ENCODE measurements around the gene ASIP.
"Not testable (repeated sequence)": the region's sequence is repeated elsewhere in the genome, so short reads cannot be mapped to it uniquely, and the experiment has no call there.

The ASIP gene, protein sequence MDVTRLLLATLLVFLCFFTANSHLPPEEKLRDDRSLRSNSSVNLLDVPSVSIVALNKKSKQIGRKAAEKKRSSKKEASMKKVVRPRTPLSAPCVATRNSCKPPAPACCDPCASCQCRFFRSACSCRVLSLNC

GRCh38 chr20:34240693-34241615 lies at the start of gene ASIP:
Gene ASIP, plus strand, starts transcription at chr20:34241423. Its CDS starts 18,952 bp downstream, at chr20:34260375.
- no peak for DNase-seq

GRCh38 chr20:34193051-34193450 lies 48.2 kb upstream of the ASIP start:
- DNase-seq = no peak

DNA sequence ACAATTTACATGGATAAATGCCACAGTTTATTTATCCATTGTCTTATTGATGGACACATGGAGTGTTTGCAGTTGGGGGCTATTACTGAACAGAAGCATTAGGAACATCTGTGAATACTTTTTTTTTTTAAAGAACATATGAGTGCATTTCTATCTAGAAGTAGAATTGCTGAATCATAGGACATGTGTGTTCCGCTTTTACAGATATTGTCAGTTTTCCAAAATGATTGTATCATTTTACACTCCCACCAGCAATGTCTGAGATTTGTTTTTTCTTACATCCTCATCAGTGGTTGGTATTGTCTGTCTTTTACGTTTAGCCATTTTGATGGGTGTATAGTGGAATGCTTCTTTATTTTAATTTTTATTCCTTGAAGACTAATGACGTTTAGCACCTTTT lies 42.0 kb upstream of the ASIP start:
- no peak for DNase-seq

DNA sequence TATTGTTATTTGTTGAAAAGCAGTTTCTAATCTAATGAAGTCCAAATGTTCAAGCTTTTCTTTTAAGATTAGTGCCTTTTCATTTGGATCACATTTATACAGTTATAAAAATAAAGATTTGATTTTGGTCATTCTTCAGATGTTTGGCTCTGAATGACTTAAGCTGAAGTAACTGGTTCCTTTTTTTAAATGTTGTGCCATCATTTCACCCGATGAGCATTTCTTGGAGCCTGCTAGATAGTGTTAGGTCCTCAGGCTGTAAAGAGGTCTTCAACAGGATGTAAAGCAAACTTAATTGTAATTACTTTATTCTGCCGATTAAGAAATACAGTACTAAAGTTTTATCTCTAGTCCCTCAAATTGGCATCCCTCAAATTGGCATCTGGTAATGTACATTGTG lies 41.2 kb upstream of the ASIP start:
- DNase-seq = no peak

- DNase-seq = no peak
These were observed 39.7 kb upstream of the ASIP start for GRCh38 chr20:34201531-34201930.

DNA sequence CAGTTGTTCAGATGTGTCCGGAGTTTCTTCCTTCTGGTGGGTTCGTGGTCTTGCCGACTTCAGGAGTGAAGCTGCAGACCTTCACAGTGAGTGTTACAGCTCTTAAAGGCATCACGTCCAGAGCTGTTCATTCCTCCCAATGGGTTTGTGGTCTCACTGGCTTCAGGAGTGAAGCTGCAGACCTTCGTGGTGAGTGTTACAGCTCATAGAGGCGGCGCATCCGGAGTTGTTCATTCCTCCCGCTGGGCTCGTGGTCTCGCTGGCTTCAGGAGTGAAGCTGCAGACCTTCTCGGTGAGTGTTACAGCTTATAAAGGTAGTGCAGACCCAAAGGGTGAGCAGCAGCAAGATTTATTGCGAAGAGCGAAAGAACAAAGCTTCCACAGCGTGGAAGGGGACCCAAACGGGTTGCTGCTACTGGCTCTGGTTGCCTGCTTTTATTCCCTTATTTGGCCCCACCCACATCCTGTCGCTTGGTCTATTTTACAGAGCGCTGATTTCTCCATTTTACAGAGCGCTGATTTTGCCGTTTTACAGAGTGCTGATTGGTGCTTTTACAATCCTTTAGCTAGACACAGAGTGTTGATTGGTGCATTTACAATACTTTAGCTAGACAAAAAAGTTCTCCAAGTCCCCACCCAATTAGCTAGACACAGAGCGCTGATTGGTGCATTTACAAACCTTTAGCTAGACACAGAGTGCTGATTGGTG lies 35.9 kb upstream of the ASIP start:
- not testable (repeated sequence) for DNase-seq

DNA sequence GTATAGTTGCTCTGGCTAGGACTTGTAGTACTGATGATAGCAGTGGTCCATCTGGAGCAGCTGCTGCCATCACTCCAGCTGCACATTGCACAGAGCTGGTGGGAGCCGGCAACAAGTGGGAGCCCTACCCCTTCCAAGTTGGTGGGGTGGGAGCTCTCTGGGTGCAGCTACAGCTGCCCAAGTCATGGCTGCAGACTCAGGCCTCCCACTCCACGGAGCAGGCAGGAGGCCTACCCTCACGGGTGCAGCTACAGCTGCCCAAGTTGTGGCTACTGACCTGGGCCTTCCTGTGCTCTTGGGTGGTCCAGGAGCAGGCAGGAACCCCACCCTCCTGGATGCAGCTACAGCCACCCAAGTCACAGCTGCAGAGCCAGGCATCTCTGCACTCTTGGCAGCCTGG lies 32.1 kb upstream of the ASIP start:
- DNase-seq = no peak

DNA sequence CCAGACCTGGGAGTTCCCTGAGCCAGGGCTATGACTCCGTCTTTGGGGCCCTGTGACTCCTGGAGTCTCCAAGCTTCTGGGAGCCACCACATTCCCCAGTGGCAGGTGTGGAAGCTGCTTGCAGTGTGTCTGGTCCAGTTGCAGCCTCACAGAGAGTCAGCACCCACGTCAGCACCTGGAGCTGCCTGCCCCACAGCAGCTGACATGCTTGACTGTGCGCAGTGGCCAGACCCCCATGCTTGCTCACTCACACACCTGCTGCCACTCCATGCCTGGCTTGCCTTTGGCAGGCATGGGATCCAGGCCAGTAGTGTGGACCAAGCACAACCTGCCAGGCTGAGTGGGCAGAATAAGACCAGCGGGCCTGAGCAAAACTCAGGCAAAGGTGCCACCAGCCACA lies 31.0 kb upstream of the ASIP start:
- DNase-seq = no peak

GRCh38 chr20:34211591-34211990 lies 29.6 kb upstream of the ASIP start:
- DNase-seq = no peak

- DNase-seq = no peak
These were observed 28.0 kb upstream of the ASIP start for GRCh38 chr20:34213213-34213612.

DNA sequence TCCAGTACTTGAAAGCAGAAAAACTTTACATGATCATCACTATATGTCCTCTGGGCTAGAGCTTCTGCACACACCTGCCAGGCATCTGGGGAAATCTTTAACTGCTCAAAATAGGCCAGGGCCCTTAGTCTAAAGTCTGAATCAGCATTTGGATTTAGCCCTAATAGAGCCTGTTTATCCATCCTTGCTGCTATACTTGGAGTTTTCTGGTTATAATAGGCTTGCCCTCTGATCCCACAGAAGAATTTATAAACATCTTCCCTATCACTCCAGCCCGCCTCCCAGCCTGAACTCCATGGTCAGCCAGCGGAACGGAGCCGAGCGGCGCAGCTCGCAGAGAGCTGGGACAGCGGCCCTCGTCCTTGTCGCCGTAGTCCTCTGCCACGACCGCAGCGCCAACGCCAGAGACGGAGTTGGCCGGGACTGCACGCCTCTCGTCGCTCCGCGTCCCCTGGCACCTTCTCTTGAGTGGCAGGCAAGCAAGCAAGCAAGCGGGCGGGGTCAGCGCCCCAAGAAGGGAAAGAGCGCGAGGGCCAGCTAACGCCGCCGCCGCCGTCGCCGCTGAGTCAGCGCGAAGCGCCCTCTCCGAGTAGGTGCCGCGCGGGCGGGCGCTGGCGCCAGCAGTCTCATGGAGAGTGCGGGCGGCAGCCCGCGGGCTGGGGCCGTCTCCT lies 25.4 kb upstream of the ASIP start:
- DNase-seq = peak; percentile 62

- no peak for DNase-seq
These were observed 24.9 kb upstream of the ASIP start for GRCh38 chr20:34216382-34216742.

DNA sequence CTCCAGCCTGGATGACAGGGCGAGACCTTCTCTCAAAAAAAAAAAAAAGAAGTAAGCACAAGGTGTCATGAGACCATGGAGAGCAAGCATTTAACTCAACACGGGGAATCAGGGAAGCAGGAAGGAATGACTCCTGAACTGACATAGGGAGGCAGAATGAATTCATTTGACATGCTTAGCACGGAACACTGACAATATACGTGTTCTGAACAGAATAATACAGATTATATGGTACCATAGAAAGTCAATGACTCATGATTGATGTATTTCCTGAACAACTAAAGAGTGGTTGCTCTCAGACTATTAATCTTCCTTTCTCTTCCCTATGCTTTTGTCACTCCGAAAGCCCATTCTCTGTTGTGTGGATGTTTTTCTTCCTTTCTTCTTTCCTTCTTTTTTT lies 20.7 kb upstream of the ASIP start:
- no peak for DNase-seq

DNA sequence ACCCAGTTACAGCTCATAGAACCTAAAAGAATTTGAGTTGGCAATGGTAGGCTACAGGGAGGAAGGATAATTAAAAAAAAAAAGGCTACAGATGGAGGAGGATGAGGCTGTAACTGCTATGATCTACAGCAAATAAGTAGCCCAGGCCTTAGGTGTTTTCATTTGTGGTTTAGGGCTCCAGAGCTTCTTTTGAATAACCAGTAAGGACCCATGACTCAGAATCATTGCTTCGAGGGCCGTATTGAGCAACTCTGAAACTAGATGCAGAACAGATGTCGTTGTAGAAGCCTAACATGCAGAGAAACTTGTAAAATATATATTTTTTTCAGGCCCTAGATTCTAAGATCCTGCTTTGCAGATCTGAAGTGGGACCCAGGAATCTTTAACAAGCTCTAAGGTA lies 19.0 kb upstream of the ASIP start:
- peak; percentile 21 for DNase-seq

GRCh38 chr20:34224251-34224650 lies 17.0 kb upstream of the ASIP start:
- not testable (repeated sequence) for DNase-seq

GRCh38 chr20:34231634-34232033 lies 9.6 kb upstream of the ASIP start:
- no peak for DNase-seq

DNA sequence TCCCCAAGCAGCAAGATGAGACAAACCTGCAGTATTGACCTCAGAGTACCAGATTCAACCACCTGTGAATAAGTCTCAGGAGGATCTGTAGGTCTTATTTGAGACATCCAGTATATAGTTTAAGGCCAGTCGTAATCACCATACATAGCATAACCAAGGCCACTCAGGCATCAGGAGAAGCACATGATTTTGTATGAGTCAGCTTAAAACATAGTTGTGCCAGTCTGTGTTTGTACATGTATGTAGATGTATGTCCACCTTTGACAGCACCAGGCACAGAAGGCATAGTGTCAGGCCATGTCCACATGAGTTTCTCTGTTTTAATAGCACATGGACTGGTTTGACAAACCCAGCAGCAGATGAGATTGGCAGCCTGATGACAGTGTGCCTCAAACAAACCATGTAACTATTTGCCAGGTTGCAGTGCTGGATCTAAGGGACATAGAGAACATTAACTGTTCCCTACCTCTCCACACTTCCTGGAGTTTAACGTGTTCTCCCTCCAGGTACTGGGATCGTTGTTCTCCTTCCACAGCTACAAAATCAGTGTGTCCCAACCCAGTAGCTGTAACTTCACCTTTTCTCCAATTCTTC lies 8.6 kb upstream of the ASIP start:
- DNase-seq = no peak

DNA sequence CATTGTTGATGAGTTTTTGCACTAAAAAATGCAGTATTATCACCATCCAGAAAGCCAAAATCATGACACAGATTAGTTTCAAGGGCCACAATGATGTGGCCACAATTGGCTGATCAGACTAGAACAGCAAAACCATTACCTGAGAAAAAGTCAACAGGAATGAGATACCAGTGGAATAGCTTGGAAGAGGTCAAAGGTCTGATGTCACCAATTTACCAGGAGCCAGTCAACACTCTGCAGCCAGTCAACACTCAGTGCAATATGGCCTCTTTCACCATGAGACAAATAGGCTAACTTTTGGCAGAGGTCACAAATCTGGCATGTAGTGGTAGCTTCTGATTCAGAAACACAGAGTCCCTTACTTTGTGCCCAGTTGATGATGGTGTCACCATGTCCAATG lies 7.5 kb upstream of the ASIP start:
- DNase-seq = no peak

DNA sequence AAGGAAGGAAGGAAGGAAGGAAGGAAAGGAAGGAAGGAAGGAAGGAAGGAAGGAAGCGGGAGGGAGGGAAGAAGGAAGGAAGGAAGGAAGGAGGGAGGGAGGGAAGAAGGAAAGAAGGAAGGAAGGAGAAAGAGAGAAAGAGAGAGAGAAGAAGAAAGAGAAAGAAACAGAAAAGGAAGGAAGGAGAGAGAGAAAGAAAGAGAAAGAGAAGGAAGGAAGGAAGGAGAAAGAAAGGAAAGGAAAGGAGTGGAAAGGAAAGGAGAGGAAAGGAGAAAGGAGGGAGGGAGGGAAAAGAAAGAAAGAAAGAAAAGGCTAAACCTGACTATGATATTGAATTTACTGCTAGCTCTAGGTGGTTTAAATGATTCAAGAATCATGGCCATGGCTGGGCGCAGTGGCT lies 5.3 kb upstream of the ASIP start:
- DNase-seq = no peak

DNA sequence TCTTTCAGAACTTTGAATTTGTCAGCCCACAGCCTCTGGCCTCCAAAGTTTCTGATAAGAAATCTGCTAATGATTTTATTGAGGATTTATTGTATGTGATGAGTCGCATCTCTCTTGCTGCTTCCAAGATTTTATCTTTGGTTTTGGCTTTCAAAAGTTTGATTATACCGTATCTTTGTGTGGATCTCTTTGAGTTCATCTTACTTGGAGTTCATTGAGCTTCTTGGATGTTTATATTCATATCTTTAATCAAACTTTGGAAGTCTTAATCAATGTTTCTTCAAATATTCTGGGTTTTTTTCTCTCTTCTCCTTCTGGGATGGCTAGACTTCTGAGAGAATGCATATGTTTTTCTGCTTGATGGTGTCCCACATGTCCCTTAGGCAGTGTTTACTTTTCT lies 3.3 kb upstream of the ASIP start:
- DNase-seq = no peak

GRCh38 chr20:34240121-34240520 lies 1.1 kb upstream of the ASIP start:
- no peak for DNase-seq

DNA sequence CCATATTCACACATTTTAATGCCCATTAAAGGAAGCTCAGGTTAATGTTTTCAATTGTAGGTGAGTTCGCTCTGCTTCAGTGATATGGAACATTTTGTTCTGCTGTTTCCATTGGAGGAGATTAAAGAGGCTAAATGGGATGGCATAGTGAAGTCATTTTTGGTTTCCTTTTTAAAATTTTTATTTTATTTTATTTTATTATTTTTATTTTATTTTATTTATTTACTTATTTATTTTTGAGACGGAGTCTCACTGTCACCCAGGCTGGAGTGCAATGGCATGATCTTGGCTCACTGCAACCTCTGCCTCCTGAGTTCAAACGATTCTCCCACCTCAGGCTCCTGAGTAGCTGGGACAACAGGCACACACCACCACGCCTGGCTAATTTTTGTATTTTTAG lies 792 bp downstream of the ASIP start:
- not testable (repeated sequence) for DNase-seq

GRCh38 chr20:34242879-34243278 lies 1.7 kb downstream of the ASIP start:
- DNase-seq = no peak

Data from stimulated activated CD4-positive, alpha-beta T cell treated with anti-CD3 and anti-CD28 coated beads, Interleukin-1b, Interleukin-23, amount 100 ng/mL, for 48 hours (primary cell).